Measurements from ENCODE around the gene RAB22A.

The RAB22A gene

GRCh38 chr20:58274384-58274783 is 35.1 kb upstream of the RAB22A start:
- H3K27ac ChIP-seq = no peak overlapping the region

GRCh38 chr20:58277107-58277506 is 32.4 kb upstream of the RAB22A start:
- Histone ChIP-seq H3K36me3 (ENCODE audit: insufficient read depth) (no peaks in the 10 kb centered on the region), H4K20me1 (ENCODE audit: insufficient read depth) (no peaks in the 10 kb centered on the region), H3K9ac (no peak overlapping the region), H3K4me1 (ENCODE audit: low read depth, poor library complexity, severe bottlenecking) (no peaks in the 10 kb centered on the region), H3K27me3 (ENCODE audit: insufficient read depth, low read depth) (no peaks in the 10 kb centered on the region), H3K79me2 (ENCODE audit: insufficient read depth, low read depth) (peaks cover 15% of the 10 kb centered on the region), H3K4me2 (no peak overlapping the region), H2AFZ (ENCODE audit: low read depth) (no peak overlapping the region), H3K27ac (no peak overlapping the region), H3K4me3 (IDR thresholded peaks at IDR 0.05; ENCODE audit: insufficient read depth, low read depth, low read length) (no peak overlapping the region)
- TF ChIP-seq, protein P1, sequence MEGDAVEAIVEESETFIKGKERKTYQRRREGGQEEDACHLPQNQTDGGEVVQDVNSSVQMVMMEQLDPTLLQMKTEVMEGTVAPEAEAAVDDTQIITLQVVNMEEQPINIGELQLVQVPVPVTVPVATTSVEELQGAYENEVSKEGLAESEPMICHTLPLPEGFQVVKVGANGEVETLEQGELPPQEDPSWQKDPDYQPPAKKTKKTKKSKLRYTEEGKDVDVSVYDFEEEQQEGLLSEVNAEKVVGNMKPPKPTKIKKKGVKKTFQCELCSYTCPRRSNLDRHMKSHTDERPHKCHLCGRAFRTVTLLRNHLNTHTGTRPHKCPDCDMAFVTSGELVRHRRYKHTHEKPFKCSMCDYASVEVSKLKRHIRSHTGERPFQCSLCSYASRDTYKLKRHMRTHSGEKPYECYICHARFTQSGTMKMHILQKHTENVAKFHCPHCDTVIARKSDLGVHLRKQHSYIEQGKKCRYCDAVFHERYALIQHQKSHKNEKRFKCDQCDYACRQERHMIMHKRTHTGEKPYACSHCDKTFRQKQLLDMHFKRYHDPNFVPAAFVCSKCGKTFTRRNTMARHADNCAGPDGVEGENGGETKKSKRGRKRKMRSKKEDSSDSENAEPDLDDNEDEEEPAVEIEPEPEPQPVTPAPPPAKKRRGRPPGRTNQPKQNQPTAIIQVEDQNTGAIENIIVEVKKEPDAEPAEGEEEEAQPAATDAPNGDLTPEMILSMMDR (conservative IDR thresholded peaks at IDR 0.05; ENCODE audit: low read depth, low read length) = no peak

More at GRCh38 chr20:58274384-58274783, 35.1 kb upstream of the RAB22A start:
- Histone ChIP-seq H4K20me1 (ENCODE audit: insufficient read depth) (no peaks in the 10 kb centered on the region), H3K4me1 (ENCODE audit: low read depth, poor library complexity, severe bottlenecking) (no peaks in the 10 kb centered on the region), H3K9ac (no peak overlapping the region), H3K36me3 (ENCODE audit: insufficient read depth) (no peaks in the 10 kb centered on the region), H2AFZ (ENCODE audit: low read depth) (no peak overlapping the region), H3K27me3 (ENCODE audit: insufficient read depth, low read depth) (no peaks in the 10 kb centered on the region), H3K4me2 (no peak overlapping the region), H3K79me2 (ENCODE audit: insufficient read depth, low read depth) (peaks cover 8% of the 10 kb centered on the region; the same call in 1 of the 2 replicates), H3K4me3 (IDR thresholded peaks at IDR 0.05; ENCODE audit: insufficient read depth, low read depth, low read length) (no peak overlapping the region)
- TF ChIP-seq, protein P1 (conservative IDR thresholded peaks at IDR 0.05; ENCODE audit: low read depth, low read length) = no peak

DNA sequence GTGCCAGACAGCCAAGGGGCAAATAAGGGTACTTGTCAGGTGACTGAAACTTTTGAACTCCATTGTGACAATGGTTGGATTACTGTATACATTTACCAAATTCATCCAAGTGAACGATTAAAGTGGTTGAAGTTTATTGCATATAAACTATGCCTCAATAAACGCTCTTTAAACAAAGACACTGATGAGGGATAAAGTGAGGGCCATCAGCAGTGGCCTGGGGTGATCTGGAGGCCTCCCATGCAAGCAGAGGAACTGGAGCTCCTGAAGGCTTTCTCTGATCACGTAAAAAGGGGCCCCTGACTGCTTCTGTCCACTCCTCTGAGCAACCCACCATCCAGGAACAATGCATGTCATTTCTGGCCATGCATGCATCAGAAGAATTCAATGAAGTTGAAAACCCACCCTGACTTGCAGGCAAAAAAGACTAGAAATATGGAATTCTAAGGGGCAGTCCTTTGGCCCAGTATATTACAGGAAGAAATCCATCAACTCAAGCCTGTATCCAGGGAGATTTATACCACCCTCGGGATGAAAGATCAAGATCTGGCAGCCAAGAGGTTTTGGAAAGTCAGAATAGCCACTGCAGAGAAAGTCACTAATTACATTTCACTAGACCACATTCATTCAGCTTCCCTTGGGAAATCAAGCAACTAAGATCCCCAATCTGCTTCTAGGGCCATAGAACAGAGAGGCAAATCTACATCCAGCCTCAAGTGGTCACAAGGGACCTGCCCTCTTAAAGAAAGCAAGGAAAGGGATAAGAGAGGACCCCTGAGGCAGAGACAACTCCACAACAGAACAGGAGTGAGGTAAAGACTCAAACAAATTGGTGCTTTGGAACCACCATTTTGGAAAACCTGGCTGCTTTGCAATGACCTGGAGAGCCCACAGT is 31.7 kb upstream of the RAB22A start:
- Histone ChIP-seq H3K4me1 (ENCODE audit: low read depth, poor library complexity, severe bottlenecking) (no peaks in the 10 kb centered on the region), H3K36me3 (ENCODE audit: insufficient read depth) (no peaks in the 10 kb centered on the region), H3K79me2 (ENCODE audit: insufficient read depth, low read depth) (peaks cover 15% of the 10 kb centered on the region), H3K4me2 (no peak overlapping the region), H3K27ac (no peak overlapping the region), H2AFZ (ENCODE audit: low read depth) (no peak overlapping the region), H3K27me3 (ENCODE audit: insufficient read depth, low read depth) (no peaks in the 10 kb centered on the region), H3K9ac (no peak overlapping the region), H3K4me3 (IDR thresholded peaks at IDR 0.05; ENCODE audit: insufficient read depth, low read depth, low read length) (no peak overlapping the region), H4K20me1 (ENCODE audit: insufficient read depth) (no peaks in the 10 kb centered on the region)
- TF ChIP-seq, protein P1 (conservative IDR thresholded peaks at IDR 0.05; ENCODE audit: low read depth, low read length) = no peak

GRCh38 chr20:58286729-58287128 is 22.8 kb upstream of the RAB22A start:
- Histone ChIP-seq H3K79me2 (ENCODE audit: insufficient read depth, low read depth) (peaks cover 13% of the 10 kb centered on the region), H3K27me3 (ENCODE audit: insufficient read depth, low read depth) (no peaks in the 10 kb centered on the region), H3K4me2 (no peak overlapping the region), H3K4me1 (ENCODE audit: low read depth, poor library complexity, severe bottlenecking) (no peaks in the 10 kb centered on the region), H3K9ac (no peak overlapping the region), H2AFZ (ENCODE audit: low read depth) (no peak overlapping the region), H3K27ac (no peak overlapping the region), H3K4me3 (IDR thresholded peaks at IDR 0.05; ENCODE audit: insufficient read depth, low read depth, low read length) (no peak overlapping the region), H3K36me3 (ENCODE audit: insufficient read depth) (no peaks in the 10 kb centered on the region), H4K20me1 (ENCODE audit: insufficient read depth) (no peaks in the 10 kb centered on the region)
- TF ChIP-seq, protein P1 (conservative IDR thresholded peaks at IDR 0.05; ENCODE audit: low read depth, low read length) = no peak

Data from KMS-11 (cell line).